Stimulated activated CD8-positive, alpha-beta memory T cell treated with anti-CD3 and anti-CD28 coated beads, Interleukin-4, amount 100 ng/mL, for 24 hours (primary cell): ENCODE measurements around the gene SLC5A12.

Experiments used
- DNase-seq: peaks from one replicate; pipeline ENCODE4 v3.0.0-alpha.2; 2020; ENCODE audit warnings: low read depth

The SLC5A12 gene

DNA sequence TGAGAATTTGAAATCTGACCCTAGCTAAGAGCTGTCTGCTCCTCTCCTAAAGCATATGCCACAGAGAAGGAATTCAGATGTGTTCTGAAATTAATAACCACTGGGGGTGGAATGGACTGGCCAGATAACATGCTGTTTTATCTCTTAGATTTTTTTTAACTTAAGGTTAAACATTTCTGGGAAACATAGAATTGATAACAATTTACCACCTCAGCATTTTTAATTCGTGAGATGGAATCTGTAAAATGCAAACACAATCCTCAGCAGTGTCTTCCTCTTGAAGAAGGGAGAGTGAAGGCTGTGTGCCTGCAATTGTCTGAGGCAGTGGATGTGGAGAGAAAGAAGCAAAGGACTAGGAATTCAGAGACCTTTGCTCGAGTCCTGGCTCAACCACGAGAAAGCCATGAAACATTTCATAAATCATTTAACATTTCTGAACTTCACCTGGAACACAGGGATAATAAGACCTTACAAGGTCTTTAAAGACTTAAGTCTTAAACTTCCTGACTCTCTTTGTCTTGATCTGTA lies at the start of gene SLC5A12:
Gene SLC5A12, minus strand, starts transcription at position 113 of the 528 bp plus-strand sequence. CDS start 346 bp downstream, outside the sequence.
- no peak for DNase-seq

GRCh38 chr11:26769027-26769426 lies 47.2 kb upstream of the SLC5A12 start:
- no peak for DNase-seq

DNA sequence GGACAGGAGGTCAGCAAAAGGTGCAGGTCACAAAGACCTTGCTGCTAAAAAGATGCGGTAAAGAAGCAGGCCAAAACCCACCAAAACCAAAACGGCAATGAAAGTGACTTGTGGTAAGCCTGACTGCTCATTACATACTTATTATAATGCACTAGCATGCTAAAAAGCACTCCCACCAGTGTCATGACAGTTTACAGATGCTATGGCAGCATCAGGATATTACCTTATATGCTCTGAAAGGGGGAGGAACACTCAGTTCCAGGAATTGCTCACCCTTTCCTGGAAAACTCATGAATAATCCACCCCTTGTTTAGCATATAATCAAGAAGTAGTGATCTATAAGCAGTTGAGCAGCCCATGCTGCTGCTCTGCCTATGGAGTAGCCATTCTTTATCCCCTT lies 45.2 kb upstream of the SLC5A12 start:
- no peak for DNase-seq

DNA sequence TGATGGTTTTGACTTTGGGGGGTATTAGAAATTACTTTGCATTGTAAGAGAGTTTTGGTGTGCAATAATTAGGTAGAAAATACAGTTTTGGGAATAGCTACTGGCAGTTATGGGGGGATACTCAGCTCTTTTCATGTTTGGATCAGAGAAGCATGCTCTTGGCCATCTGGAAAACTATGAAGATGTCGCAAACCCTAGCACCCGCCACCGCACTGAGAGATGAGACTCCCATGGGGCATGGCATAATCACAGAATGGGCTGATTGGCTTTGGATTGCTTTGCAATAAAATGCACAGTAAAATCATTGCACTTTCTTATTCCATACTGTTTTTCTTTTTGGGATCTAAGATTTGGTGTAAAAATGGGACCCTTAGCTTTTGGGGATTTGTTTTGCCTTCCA lies 43.5 kb upstream of the SLC5A12 start:
- no peak for DNase-seq

- no peak for DNase-seq
Measured at GRCh38 chr11:26764825-26765224, 43.0 kb upstream of the SLC5A12 start.

DNA sequence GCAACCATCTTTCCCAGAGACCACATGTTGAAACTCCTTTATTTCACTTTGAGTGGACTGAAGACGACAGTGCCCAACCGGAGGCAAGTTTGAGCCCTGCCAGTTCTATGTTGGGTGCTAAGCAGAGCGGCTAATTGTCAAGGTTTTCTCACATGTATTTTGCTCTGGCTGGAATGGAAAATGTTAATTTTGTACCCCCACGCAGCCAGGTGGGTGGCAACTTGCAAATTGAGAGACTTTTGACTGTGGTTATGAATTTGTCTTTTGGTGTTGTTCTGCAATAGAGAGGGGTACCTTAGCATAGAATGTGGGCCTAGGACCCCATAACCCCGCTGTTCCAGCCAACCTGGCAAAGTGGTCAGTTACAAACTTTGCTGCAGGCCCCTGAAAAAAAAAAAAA lies 42.5 kb upstream of the SLC5A12 start:
- no peak for DNase-seq

GRCh38 chr11:26762089-26762488 lies 40.2 kb upstream of the SLC5A12 start:
- no peak for DNase-seq

DNA sequence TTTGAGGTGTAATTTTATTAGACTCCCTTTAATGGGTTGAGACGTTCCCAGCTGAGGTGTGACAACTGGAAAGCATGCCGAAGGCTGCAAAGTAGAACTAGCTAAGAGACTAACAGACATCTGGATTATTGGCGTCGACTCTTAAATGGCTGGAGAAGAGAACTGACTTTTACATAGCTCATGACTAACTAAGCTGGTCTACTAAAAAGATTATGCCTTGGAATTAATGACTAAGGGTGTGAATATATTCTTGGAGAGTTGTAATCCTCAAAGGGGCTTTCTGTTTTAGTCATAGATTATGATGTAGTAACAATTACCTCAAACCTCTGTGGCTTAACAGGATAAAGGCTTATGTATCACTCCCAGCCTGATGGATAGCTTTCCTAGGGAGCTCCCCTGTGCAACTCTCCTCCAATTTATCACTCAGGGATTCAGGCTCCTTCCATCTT lies 39.5 kb upstream of the SLC5A12 start:
- DNase-seq, result no peak

GRCh38 chr11:26757995-26758394 lies 36.1 kb upstream of the SLC5A12 start:
- DNase-seq, result no peak

- DNase-seq, result no peak
Measured at GRCh38 chr11:26755762-26756161, 33.9 kb upstream of the SLC5A12 start.

DNA sequence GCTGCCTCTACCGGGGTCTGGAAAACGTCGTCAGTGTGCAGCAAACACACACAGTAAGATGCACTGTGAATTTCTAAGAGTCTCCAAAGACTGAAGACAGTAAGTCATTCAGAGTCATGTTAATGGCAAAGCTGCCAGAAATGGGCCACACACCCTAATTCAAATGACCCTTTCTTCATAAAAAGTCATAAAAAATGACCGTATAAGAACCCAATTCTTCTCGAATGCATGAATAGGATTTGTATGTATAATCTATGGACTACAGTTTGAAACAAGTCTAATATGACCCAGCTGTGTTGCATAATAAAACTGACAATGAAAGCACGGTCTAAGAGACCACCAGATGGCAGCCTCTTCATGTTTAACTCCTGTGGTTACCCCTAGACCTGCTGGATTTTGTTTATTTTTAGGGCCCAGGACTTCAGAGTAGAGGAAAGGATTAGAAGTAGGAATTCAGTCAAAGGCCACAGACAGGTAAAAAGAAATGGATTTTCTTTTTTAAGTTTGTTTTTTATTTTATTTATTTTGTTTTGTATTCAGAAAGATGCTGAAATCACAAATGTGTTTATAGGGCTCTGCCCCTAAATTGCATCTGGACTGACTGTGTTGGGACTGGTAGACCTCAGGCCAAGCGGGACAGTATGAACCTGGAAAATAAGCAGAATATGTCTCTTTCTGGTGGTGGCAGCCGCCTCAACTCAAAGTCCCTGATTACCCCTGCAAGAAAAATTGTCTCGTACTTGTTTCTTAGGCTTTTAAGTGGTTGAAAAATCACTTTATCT lies 32.1 kb upstream of the SLC5A12 start:
- no peak for DNase-seq

GRCh38 chr11:26749927-26750326 lies 28.1 kb upstream of the SLC5A12 start:
- DNase-seq, result no peak

- no peak for DNase-seq
Measured at GRCh38 chr11:26743622-26744021, 21.8 kb upstream of the SLC5A12 start.

DNA sequence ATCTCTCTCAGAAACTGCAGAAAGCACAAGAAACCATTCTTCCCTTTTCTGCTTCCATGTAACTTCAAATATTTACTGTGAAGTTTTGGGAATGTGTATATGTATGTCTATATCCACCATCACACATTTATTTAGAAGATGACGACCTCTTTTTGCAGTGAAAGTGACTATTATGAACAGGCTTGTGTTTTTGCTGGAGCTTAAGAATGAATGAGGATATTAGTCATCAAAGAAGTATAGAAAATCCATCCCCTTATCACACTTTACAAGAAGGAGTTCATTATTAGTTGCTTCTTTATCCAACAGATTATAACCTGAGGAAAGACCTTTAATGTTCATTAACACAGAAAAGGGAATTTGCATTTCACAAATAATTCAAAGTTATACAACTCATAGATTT lies 21.1 kb upstream of the SLC5A12 start:
- DNase-seq, result no peak

GRCh38 chr11:26741036-26741435 lies 19.2 kb upstream of the SLC5A12 start:
- no peak for DNase-seq

- no peak for DNase-seq
Measured at GRCh38 chr11:26739366-26740073, 17.7 kb upstream of the SLC5A12 start.

DNA sequence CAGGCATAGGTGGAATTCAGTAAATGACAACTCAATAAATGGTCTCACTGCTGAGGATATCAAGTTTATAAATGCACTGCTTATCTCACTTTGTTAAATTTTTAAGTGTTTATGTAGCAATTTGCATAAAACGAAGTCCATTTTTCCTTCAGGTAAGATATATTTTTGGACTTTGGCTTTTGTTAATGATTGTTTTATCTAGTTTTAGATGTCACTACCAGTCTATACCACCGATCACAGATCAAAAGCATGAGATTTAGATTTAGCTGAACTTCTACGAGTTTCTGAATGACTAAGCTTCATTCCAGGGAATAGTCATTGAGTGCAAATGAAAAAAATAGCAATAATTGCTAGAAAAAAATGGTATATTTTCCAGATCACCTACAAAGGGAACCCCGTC lies 12.8 kb upstream of the SLC5A12 start:
- DNase-seq, result no peak

- DNase-seq, result no peak
Measured at GRCh38 chr11:26731084-26731456, 9.2 kb upstream of the SLC5A12 start.

DNA sequence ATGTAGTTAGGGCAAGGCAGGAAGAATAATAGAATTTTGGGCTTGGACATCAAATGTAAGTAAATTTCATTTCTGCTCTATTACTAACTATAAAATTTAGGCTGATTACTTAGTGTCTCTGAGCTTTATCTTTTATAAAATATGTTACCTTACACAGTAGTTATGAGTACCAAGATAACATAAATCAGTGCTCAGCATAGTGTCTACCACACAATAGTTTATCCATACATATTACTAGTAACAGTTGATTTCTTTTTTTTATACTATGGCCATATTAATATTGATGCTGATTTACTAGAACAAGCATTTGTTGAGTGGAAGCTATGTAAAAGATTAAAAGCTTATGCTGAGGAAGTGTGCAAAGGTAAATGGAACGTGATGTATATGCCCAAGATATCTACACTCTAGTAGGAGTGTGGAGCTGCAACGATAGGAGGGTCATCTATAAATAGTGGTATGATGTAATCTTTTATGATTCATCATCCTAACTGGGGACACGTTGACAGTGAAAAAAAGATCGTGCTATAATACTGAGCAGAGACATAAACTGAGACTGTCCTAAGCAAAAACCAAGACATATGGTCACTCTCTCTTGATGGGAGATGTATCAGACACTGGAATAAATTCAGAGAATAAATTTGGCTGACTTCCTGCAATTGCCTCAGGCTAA lies 8.7 kb upstream of the SLC5A12 start:
- no peak for DNase-seq

DNA sequence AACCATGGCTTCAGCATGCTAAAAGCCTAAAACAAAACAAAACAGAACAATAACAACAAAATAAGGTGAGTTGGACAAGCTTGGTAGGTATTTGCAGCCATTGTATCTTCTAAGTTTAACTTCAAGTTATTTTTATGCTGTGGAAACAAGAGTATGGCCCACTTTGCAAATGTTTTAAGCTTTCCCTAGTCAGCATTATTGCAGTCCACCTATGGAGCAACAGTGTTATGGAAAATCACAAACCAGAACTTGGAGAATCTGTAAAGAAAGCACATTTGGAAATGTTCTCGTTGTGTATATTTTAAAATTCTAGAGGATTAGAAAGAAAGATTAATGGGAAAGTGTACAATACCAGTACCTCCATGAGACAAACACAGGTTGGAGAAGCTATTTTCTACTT lies 7.4 kb upstream of the SLC5A12 start:
- DNase-seq, result no peak

- DNase-seq, result no peak
Measured at GRCh38 chr11:26726960-26727359, 5.1 kb upstream of the SLC5A12 start.

DNA sequence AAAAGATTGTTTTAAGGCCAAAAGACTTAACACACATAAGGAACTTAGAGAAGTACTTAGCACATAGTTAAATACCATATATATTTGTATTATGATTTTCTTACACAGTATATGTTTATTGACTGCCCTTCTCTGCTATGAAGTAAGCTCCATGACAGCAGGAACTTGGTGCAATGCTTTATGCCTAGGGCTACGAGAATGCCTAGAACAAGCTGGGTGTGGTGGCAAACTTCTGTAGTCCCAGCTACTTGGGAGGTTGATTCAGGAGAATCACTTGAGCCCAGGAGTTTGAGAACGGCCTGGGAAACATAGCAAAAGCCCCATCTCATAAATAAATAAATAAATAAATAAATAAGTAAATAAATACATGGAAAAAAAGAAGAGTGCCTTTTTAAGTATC lies 1.9 kb downstream of the SLC5A12 start:
- no peak for DNase-seq
